HG03095 (cell line): ENCODE measurements around the gene ETDB.
"Not testable (repeated sequence)": the region's sequence is repeated elsewhere in the genome, so short reads cannot be mapped to it uniquely, and the experiment has no call there.

ENCODE experiments used
- ATAC-seq: cut with Tn5 transposase; IDR thresholded peaks from one replicate; pipeline ENCODE4 v1.9.1; 2021; ENCODE audit warnings: moderate library complexity; ENCODE audit not compliant: unreplicated experiment

Gene ETDB

GRCh38 chrX:135120056-135120576 is at the start of gene ETDB:
Gene ETDB, minus strand, starts transcription at chrX:135120526. Its CDS starts 1,265 bp downstream, at chrX:135119261.
- not testable (repeated sequence) for ATAC-seq

- not testable (repeated sequence) for ATAC-seq
Observed at GRCh38 chrX:135169534-135169933, 49.2 kb upstream of the ETDB start.

- no peak for ATAC-seq
Observed at GRCh38 chrX:135168486-135168885, 48.2 kb upstream of the ETDB start.

DNA sequence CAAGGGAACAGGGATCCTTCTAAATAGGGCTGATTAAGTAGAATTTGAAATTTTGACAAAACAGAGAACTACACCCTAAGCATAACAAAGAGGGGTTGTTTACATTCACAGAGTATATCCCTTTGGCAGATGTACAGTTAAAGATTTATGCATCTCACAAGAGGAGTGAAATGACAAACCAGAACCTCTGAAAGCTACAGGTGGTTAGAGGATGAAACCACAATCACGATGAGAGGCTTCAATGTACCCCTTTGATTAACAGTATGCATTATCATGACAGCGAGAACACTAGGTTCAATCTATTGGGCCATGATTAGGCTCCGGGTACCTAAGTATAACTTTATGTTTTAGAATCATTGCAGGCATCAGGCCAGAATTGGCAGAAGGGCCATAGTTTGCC is 34.4 kb upstream of the ETDB start:
- not testable (repeated sequence) for ATAC-seq

GRCh38 chrX:135126145-135126544 is 5.8 kb upstream of the ETDB start:
- ATAC-seq = not testable (repeated sequence)

- not testable (repeated sequence) for ATAC-seq
Observed at GRCh38 chrX:135116064-135116463, 4.3 kb downstream of the ETDB start.

- peak; percentile 95 for ATAC-seq
Observed at GRCh38 chrX:135114392-135114791, 5.9 kb downstream of the ETDB start.

GRCh38 chrX:135112743-135113142 is 7.6 kb downstream of the ETDB start:
- ATAC-seq = no peak

GRCh38 chrX:135112096-135112729 is 8.1 kb downstream of the ETDB start:
- ATAC-seq = no peak

DNA sequence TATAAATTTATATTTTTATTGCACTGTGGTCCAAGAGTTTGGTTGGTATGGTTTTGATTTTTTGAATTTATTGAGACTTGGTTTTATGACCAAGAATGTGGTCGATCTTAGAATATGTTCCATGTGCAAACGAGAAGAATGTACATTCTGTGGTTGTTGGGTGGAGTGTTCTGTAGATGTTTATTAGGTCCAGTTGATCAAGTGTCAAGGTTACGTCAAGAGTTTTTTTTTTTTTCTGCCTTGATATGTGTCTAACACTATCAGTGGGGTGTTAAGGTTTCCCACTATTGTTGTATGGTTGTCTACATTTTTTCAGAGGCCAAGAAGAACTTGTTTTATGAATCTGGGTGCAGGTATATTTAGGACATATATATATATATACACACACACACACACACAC is 10.8 kb downstream of the ETDB start:
- no peak for ATAC-seq

- ATAC-seq = no peak
Observed at GRCh38 chrX:135099493-135099783, 20.9 kb downstream of the ETDB start.

DNA sequence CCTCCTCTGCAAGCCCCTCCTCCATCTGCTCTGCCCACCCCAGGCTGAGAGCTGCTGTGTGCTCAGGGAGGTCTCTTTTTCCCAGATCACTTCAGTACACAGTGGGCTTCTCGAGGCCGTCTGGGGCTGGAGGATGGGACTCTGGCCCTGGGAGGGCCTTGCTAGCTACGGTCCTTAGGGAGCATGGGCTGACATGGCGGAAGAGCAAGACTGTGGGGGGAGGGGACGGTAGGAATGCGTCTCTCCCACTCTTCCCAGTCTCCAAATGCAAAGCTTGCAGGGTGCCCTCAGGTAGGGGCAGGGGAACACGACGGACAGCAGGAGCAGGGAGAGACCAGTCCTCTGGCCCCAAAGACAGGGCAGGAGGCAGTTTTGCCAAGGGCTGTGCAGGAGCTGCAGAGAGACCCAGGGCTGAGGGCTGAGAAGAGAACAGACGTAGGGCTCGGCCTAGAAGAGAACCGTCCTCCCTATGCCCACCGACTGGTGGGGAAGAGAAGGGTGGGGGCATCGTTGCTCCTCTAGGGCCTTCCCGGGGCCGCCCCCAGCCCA is 23.1 kb downstream of the ETDB start:
- not testable (repeated sequence) for ATAC-seq

DNA sequence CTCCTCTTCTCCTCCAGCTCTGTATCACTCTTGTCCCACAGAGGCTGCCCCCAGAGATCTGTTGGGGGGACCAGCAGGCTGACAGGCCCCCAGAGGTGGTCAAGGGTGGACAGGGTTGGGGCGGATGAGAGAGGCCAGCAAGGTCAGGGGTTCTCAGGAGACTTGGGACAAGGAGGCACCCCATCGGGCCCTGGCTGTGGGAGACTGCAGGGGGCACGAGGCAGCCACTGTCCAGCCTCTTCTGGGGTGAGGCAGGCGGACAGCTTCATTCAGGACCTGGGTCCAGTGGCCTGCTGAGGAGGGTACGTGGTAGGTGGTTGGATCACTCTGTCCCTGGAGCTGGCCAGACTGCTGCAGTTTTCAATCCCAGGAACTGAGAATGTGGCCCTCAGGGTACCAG is 24.6 kb downstream of the ETDB start:
- no peak for ATAC-seq

DNA sequence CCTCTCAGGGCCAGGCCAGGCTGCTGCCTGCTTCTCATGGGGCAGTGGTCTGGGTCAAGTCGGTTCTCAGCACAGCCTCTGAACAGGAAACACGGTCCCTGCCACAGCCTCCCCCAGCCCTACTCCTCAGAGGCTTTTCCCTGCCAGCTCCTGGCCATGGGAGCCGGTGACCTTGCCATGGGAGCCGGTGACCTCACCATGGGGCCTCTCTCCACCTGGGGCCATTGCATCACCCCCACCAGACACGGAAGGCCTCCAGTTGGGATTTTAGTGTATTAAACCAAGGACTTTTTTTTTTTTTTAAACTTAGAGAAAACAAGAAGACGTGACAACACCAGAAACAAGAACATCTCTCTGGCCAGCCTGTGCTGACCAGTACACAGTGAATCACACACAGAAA is 25.6 kb downstream of the ETDB start:
- ATAC-seq = no peak

- no peak for ATAC-seq
Observed at GRCh38 chrX:135089126-135089525, 31.2 kb downstream of the ETDB start.

GRCh38 chrX:135087867-135088266 is 32.5 kb downstream of the ETDB start:
- ATAC-seq = no peak

- peak; percentile 83 for ATAC-seq
Observed at GRCh38 chrX:135086197-135086854, 34.0 kb downstream of the ETDB start.

DNA sequence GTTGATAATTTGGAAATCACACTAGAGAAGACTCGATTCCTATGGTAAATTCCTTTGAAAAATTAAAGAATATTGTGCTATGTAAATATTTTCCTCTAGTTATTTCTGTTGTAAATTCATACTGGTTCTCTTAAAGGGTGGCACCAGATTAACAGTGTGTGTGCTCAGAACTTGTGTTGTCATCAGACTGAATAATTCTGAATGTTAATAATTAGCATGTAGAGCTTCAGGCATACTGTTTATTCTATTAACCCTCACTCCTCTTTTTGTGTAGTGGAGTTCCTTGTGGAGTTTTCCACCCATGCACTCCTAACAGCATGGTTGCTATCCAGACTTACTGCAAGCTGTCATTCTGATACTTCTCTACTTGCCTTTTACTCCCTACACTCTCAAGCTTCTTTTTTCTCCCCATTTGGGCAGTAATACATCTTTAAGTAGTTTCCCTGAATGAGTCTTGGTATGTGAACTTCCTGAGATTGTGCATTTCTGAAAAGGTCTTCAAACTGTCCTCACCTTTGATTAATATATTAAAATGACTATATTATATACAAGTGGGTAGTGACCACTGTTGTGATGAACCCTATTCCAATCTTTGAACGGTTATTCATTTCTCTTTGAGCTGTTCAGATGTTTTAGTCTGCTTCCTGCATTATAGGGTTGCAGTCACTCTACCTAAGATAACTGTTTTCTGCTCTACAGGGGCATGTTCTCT is 38.5 kb downstream of the ETDB start:
- ATAC-seq = no peak
